RPMI7951 (cell line): ENCODE measurements around the gene DAB1. TPM values are rescaled to one million over a fixed set of nuclear protein-coding genes. Genes with fewer than 3 reads are reported as not detected.

Experiments used
- DNase-seq: peaks from one replicate; pipeline ENCODE4 v3.0.0-alpha.2; 2012; ENCODE audit warnings: low read depth
- total RNA-seq: library from RNA; depleted of rRNA; stranded (reverse); fragments of >200 nt; shearing (Covaris generic); gene quantifications from 2 replicates; pipeline ENCODE4 v1.2.3, GENCODE V29; 2014

The DAB1 gene
- total RNA-seq, 1 experiment from 2014 or later, result not detected

GRCh38 chr1:57163789-57164188 is 260.1 kb downstream of the DAB1 start:
- DNase-seq, result no peak

- DNase-seq, result no peak
Measured at GRCh38 chr1:57163325-57163724, 260.5 kb downstream of the DAB1 start.

- no peak for DNase-seq
Measured at GRCh38 chr1:57162607-57163261, 261.1 kb downstream of the DAB1 start.

- DNase-seq, result no peak
Measured at GRCh38 chr1:57160594-57160993, 263.3 kb downstream of the DAB1 start.

GRCh38 chr1:57158604-57158998 is 265.3 kb downstream of the DAB1 start:
- DNase-seq, result no peak

GRCh38 chr1:57157818-57158603 is 265.8 kb downstream of the DAB1 start:
- no peak for DNase-seq

- DNase-seq, result no peak
Measured at GRCh38 chr1:57156907-57157306, 267.0 kb downstream of the DAB1 start.

GRCh38 chr1:57146100-57146499 is 277.8 kb downstream of the DAB1 start:
- no peak for DNase-seq

GRCh38 chr1:57142999-57143398 is 280.9 kb downstream of the DAB1 start:
- DNase-seq, result no peak

GRCh38 chr1:57142169-57142568 is 281.7 kb downstream of the DAB1 start:
- no peak for DNase-seq

- no peak for DNase-seq
Measured at GRCh38 chr1:57138432-57139078, 285.3 kb downstream of the DAB1 start.

- DNase-seq, result no peak
Measured at GRCh38 chr1:57137980-57138379, 285.9 kb downstream of the DAB1 start.

- no peak for DNase-seq
Measured at GRCh38 chr1:57134803-57135202, 289.1 kb downstream of the DAB1 start.

- DNase-seq, result no peak
Measured at GRCh38 chr1:57133686-57134085, 290.2 kb downstream of the DAB1 start.

- DNase-seq, result no peak
Measured at GRCh38 chr1:57132993-57133622, 290.8 kb downstream of the DAB1 start.

- DNase-seq, result no peak
Measured at GRCh38 chr1:57131701-57132394, 292.0 kb downstream of the DAB1 start.

GRCh38 chr1:57131257-57131656 is 292.6 kb downstream of the DAB1 start:
- no peak for DNase-seq

GRCh38 chr1:57129865-57130264 is 294.0 kb downstream of the DAB1 start:
- no peak for DNase-seq

- no peak for DNase-seq
Measured at GRCh38 chr1:57127976-57128375, 295.9 kb downstream of the DAB1 start.

GRCh38 chr1:57124768-57125446 is 299.0 kb downstream of the DAB1 start:
- DNase-seq, result peak; percentile 4

GRCh38 chr1:57124170-57124569 is 299.7 kb downstream of the DAB1 start:
- no peak for DNase-seq
